Esophagus squamous epithelium (tissue), 4 donors: ENCODE measurements around the gene RPL35.

Source experiments
- POLR2A ChIP-seq, 4 donors: fragments of 450-650 bp; IDR thresholded peaks; one replicate each; pipeline ENCODE4 v1.6.1; 2017; ENCODE audit warnings: antibody characterized with exemption in 4 of 4, mild to moderate bottlenecking in 4 of 4, moderate library complexity in 3 of 4
- TF ChIP-seq, protein P1 (sequence below), 6 experiments: fragments of 450-650 bp in 4 of 6; fragments of 200-600 bp in 2 of 6; sonication (generic) in 2 of 6; IDR thresholded peaks; one replicate each; pipeline ENCODE4 v1.5.1; 2016 to 2019; ENCODE audit warnings: antibody characterized with exemption in 6 of 6, mild to moderate bottlenecking in 4 of 6, moderate library complexity in 4 of 6

DNA sequence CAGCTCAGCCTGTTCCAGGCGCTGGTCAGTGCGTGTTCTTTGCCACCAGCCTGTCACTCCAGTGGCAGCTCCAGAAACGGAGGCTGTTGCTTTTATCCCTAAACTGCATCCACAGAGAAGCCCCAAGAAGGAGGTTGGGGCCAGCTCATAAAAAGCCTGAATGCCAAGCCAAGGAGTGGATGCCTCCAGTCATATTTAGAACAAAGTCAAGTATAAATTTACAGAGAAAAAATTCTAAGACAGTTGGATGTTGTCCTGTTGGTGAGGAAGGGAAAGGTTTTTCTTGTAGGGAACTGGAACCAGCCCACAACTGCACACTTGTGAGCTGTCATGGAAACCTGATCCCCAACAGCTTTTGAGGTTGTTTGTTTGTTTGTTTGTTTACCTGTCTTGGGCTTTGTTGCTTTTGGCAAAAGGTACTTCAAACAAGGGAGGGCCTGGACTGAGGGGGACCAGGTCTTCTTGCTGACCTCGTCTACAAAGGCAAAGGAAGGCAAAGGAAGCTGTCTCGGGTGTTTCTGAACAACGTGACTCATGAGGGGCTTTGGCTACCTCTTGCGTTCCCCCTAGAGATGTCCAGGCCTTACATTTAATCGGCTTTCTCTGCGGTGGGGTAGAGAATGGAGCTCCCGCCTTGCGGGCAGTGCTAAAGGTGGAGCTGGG is 48.1 kb downstream of the RPL35 start:
- TF ChIP-seq, protein P1, sequence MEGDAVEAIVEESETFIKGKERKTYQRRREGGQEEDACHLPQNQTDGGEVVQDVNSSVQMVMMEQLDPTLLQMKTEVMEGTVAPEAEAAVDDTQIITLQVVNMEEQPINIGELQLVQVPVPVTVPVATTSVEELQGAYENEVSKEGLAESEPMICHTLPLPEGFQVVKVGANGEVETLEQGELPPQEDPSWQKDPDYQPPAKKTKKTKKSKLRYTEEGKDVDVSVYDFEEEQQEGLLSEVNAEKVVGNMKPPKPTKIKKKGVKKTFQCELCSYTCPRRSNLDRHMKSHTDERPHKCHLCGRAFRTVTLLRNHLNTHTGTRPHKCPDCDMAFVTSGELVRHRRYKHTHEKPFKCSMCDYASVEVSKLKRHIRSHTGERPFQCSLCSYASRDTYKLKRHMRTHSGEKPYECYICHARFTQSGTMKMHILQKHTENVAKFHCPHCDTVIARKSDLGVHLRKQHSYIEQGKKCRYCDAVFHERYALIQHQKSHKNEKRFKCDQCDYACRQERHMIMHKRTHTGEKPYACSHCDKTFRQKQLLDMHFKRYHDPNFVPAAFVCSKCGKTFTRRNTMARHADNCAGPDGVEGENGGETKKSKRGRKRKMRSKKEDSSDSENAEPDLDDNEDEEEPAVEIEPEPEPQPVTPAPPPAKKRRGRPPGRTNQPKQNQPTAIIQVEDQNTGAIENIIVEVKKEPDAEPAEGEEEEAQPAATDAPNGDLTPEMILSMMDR (IDR thresholded peaks at IDR 0.05): no peak
- no peak for TF ChIP-seq POLR2A (IDR thresholded peaks at IDR 0.05)
